ENCODE results near the gene TMSB15C. TPM values are rescaled to one million over a fixed set of nuclear protein-coding genes. Genes with fewer than 3 reads are reported as not detected.
"Not testable (repeated sequence)": the region's sequence is repeated elsewhere in the genome, so short reads cannot be mapped to it uniquely, and the experiment has no call there.

TMSB15C gene
- 1 to 10 TPM in 1 of 2 donors, under 1 TPM in 1; 0.37 to 1.1 TPM for total RNA-seq
- long read RNA-seq = 0 reads

DNA sequence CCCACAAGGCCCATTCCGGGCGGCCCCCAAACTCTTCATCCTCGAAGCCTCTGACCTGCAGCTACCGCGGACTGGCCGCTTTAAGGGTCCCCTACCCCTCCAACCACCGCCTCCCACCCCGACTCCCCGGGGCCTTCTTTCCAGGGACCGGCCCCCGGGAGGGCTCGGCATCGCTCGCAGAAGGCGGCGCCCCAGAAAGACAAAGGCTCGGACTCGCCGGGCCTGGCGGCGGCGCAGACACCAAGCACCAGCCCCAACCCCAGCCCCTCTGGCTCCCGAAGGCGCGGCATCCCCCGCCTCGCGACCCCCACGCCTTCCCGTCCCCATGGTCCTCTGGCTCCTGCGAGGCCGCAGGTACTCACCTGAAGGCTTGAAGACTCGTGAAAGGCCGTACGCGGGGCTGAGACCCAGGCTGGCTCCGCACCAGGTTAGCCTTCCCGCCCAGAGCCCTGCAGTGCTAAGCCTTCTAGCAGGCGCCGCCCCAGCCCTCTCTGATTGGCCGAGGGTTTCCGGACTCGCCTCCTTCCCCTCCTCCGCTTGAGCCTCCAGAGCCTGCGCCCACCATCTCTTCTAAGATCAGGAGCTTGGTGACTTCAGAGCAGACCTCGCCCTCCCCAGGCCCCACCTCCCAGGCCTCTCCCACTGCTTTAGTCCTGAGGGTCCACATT is at the start of gene TMSB15C:
TMSB15C (minus strand) TSS at position 459 of the 668 bp plus-strand sequence.
- DNase-seq; intact Hi-C loops (cut with DNase I, micrococcal nuclease): not testable (repeated sequence)
- peak; percentile 88 for ATAC-seq

DNA sequence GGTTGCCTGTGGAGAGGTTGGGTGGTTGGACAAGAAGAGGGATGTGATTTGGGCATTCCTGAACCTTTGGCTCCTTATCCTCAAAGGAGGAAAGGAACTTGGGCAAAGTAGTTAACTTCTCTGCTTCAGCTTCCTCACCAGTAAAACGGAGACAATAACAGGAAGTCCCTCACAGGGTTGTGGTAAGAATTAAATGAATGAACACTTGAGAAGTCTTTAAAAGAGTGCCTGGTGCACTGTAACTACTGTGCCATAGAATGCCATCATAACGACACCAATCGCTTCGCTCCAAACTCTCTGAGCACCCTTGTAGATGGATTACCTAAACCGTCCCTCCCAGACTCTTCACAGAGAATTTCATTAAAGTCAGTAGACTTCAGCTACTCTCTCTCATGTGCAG is 46.8 kb upstream of the TMSB15C start:
- no peak for DNase-seq
- ATAC-seq = no peak
- intact Hi-C loops (cut with DNase I, micrococcal nuclease) = no loop called here

DNA sequence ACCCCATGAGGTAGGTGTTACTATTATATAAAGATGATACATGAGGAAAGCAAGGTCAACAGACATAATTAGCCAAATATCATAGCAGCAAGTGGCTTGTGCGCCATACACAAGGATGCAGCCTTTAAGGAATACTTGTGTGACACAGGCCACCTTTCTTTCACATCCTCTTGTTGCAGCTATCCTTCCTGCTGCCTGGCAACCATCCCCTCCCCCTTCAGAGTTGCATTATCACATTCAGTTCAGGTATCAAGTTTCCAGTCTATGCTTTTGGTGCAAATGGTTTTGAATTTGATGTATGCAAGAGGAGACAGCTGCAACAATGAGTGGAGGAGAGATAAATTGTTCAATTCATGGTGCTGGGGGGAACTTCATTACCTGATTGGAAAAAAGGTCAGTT is 42.7 kb upstream of the TMSB15C start:
- DNase-seq (no peak), ATAC-seq (no peak)
- intact Hi-C loops (cut with DNase I, micrococcal nuclease) = no loop called here

DNA sequence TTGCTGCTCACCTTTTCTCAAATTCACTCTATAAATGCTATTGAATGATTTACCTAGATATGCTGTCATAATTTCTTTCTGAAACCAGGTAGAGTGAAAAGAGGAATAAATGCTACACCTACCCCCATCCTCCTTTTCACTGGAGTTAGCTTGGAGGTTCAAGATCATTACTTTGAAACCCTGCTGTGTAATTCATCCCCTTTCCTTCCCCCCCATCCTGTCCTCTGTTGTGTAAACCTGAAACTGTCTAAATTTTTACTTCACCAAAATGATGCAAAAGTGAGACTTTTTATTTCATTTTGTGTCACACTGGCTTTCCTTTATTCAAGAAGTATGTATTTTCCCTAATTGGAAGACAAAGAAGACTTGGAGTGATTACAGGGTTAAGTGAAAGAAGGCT is 41.7 kb upstream of the TMSB15C start:
- ATAC-seq = no peak

DNA sequence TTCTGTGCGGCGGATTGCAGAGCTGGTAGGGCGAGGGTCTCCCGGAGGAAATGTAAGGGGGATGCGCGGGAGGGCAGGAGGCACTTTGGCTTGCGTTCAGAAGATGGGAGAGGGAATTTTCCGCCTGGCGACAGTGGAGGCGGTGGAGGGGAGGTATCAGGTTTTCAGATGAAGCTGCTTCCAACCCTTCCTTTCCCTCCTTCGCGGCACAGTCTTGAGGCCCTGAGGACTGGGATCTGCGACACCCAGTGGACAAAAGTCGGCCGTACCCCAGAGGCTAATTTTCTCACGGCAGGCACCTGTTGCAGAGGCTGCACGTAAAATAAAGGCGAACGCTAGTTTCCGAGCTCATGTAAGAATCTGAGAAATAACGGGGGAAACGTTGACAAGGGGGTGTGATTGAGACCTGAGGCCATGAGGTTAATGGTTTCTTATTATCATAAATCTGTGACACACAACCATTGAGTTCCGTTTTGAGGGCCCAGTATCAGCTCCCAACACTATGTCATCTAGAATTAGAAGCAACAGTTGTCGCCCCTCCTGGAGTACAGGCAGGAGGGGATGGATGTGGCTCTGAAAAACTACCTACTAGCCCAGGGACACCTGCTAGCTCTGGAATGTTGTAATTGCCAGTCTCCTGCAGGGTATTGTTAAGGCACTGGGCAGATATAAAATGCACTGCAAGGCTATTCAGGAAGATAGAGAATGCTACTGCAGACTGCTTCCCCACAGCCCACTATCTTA is 37.4 kb upstream of the TMSB15C start:
- ATAC-seq (peak; percentile 83), DNase-seq (peak in 1 of 2 donors; percentile 52)
- intact Hi-C loops (cut with DNase I, micrococcal nuclease) = no loop called here

More for the DNA sequence above, 41.7 kb upstream of the TMSB15C start:
- intact Hi-C loops (cut with DNase I, micrococcal nuclease) = no loop called here
- DNase-seq = no peak

DNA sequence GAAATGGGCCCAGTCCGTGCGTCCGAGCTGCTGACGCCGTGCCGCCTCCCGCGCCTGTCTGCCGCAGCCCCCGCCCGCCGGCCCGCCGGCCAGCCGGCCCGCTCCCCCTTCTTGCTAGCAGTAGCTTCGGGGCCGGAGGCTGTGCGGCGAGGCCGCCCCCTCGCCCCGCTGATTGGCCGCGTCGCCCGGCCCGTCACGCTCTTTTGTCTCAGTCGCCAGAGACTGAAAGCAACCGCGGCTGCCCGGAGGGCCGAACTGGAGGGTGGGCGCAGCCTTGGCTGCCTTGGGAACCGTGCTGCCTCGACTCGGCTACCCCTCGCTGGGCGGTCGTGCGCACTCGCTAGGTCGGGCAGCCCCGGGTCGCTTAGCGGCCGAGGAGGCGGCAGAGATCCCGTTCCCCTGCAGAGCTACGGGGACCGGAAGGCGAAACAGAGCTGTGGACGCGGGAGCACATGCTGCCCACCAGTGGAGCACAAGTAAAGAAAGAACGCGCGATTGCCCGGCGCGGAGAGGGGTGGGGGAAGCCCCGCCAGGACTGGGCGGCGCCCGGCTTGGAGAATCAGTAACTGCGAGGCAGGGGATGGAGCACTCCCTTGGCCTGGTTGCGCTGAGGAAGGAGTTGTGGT is 36.4 kb upstream of the TMSB15C start, which contains the start of gene ZCCHC18:
ZCCHC18 (plus strand) TSS at position 198 of the 626 bp plus-strand sequence. CDS start 1,589 bp downstream, outside the sequence.
- ATAC-seq (peak; percentile 76), DNase-seq (peak; percentile 27 to 41)
- intact Hi-C loops (cut with DNase I, micrococcal nuclease) = no loop called here

DNA sequence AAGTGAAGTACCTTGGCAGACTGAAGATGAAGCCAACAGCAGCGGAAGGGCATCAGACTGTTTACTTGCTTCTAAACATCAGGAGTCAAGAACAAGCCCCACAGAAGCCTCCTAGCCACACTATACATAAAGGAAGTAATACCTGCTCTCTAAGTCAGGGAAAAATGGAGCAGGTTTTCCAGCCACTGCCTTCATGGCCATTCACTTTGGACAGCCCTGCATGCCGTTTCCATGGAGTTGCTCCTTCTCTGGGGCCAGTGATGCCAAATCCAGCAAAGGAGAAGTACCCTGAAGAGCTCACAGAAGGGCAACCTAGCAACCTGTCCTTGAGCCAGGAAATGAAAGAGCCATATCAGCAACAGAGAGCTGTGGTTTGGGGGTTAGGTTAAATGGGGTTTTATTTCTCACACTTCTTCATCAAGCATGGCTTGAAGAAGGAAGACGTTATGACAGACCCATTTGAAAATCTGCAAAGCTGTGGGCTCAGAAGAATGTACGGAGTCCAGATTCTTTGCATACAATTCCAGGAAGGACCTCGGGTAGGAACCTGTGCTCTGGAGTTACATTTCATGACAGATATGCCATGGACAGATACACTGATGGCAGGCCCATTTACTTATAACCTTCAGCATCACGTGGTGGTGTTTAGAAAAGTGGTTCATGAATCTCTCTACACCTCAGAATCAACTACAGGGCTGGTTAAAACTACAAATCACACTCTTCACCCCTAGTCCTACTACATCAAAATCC is 34.6 kb upstream of the TMSB15C start:
- intact Hi-C loops (cut with DNase I, micrococcal nuclease); DNase-seq: not testable (repeated sequence)

DNA sequence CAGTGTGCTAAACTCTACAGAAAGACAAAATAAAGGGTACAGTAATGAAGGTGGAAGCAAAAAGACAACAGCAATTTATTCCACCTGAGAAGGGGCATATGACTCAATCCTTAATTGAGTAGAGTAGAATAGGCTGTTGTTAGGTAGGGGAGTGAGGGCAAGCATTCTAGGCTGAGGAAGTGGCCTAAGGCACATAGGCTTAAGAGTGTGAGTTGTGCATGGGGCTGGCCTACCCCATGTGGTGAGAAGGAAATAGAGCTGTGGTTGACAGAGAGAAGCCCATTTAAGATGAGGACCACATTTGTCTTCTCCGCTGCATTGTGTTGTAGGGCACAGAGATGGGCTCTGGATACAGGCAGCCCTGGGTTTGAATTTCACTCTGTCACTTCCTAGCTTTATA is 32.9 kb upstream of the TMSB15C start:
- ATAC-seq (no peak), DNase-seq (no peak)
- intact Hi-C loops (cut with DNase I, micrococcal nuclease) = no loop called here

More for the DNA sequence above, 34.6 kb upstream of the TMSB15C start:
- not testable (repeated sequence) for ATAC-seq

DNA sequence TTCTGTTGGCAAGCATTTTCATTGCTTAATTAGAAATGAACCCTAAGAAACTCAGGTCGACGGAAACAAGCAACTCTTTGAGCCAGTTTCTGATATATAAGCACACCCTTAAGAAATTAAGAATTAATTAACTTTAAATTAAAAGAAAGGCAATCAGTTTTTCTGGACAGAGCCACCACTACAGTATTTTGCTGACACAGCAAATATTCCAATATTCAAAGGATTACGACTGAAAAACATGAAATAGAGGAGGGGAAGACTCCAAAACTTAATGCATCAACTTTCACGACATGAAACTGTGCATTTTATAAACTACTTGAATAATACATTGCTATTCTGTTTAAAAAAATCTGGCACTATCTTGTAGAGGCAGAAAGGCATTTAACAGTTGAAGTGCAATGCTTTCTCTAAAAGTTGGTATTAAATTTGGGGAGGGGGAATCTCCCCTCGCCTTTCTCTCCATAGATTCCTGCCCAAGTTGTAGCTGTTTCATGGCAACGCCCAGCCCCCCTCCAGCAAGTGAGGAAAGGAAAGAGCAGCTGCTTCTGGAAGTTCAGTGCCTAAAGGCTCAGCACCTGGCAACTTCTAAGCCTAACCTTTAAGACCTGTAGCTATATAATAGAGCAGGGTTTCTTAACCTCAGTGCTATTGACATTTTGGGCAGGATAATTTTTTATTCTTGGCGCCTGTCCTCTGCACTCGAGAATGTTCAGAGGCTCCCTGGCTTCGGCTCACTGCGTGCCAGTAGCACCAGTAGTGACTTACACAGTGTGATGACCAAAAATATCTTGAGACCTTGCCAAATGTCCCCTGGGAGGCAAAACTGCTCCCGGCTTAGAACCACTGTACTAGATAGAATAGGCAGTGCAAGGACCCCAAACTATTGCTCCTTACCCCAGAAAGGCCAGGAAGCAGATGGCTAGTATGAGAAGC is 29.6 kb upstream of the TMSB15C start:
- intact Hi-C loops (cut with DNase I, micrococcal nuclease) = no loop called here
- no peak for ATAC-seq

DNA sequence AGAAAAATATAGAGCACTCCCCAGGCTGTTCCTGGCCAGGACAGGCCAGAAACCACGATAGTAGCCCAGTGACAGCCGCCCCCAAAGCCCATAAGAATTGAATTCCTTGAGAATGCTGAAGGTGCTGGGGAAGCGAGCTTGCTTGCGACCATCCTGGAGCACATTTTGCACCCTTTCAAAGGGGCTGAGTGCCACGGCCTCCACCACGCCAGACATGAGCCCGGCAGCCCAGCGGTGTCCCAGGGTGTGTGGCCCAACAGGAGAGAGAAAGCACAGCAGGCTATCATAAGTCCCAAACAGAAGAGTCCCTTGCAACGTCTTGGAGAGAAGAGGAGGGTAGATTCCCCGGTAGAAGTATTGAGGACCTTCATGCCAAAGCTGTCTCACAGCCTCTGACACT is 28.6 kb upstream of the TMSB15C start:
- no peak for DNase-seq
- no peak for ATAC-seq

More for the DNA sequence above, 29.6 kb upstream of the TMSB15C start:
- no peak for DNase-seq

DNA sequence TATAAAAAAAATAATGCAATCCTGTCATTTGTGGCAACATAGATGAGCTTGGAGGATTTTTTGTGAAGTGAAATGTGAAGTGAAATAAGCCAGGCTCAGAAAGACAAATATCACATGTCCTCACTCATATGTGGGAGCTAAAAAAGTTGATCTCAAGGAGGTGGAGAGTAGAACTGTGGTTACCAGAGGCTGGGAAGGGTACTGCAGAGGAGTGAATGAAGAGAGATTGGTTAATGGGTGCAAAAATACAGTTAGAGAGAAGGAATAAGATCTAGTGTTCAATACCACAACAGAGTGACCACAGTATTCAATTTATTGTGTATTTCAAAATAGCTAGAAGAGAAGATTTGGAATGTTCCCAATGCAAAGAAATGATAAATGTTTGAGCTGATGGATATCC is 22.9 kb upstream of the TMSB15C start:
- intact Hi-C loops (cut with DNase I, micrococcal nuclease) = loop anchor here in 1 of 2 donors (2.0 kb wide), 1 partner anchor 38 kb away; no protein-coding TSS in a partner anchor

More for the DNA sequence above, 28.6 kb upstream of the TMSB15C start:
- intact Hi-C loops (cut with DNase I, micrococcal nuclease) = no loop called here

DNA sequence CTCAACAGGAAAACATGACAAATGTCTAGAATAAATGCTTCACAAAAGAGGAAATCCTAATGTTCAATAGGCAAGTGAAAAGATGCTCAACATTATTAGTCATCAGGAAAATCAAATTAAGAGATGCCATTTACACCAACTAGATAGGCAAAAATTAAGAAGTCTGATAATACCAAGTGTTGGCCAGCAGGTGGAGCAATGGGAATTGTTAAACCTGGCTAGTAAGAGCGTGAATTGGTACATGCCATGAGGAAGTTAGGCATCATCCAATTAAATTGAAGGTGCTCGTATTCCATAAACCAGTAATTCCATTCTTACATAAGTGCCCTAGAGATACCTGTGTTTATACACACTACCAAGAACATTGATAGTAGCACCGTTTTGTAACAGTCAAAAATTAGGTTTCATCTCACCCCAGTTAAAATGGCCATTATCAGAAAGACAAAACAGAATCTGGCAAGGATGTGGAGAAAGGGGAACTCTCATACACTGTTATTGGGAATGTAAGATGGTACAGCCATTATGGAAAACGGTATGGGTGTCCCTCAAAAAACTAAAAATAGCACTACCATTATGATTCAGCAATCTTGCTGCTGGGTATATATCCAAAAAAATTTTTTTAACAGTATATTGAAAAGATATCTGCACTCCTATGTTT is 22.2 kb upstream of the TMSB15C start:
- DNase-seq (peak in 1 of 2 donors; percentile 35), ATAC-seq (peak; percentile 86)
- intact Hi-C loops (cut with DNase I, micrococcal nuclease) = loop anchor here in 1 of 2 donors (2.0 kb wide), 1 partner anchor 39 kb away; no protein-coding TSS in a partner anchor

More for the DNA sequence above, 22.9 kb upstream of the TMSB15C start:
- ATAC-seq = no peak
- DNase-seq = no peak

DNA sequence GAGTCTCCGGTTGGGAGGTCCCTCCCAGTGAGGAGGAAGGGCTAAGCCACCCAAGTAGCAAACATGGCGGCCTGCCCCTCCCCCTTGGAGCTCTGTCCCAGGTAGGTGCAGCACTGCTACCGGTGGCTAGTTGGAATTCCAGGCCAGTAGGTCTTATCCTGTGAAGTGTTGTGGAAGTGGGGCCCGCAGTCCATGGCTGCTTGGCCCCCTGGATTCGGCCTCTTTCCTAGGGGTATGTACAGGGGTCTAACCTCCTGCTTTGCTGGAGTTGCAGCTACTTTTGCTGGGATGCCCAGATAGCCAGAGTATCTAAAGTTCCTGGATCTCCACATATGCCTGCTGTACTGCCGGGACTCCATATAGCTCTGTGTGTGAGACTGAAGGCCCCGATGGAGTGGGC is 9.9 kb upstream of the TMSB15C start:
- DNase-seq (no peak), ATAC-seq (no peak)
- intact Hi-C loops (cut with DNase I, micrococcal nuclease) = no loop called here

DNA sequence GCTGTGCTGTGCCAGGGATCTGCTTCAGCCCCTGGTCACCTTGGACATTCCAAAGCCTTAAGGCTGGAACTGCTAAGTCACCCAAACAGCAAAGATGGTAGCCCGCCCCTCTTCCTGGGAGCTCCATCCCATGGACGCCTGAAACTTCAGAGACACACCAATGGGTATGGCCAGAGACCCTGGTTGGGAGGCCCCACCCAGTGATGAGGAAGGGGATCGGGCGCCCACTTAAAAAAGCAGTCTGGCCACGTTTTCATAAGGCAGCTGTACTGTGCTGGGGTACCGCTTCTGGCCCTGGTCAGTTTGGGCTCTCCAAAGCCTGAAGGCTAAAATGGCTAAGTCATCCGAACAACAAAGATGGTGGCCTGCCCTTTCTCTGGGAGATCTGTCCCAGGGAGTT is 9.4 kb upstream of the TMSB15C start:
- DNase-seq (no peak), ATAC-seq (no peak)
- intact Hi-C loops (cut with DNase I, micrococcal nuclease) = no loop called here

DNA sequence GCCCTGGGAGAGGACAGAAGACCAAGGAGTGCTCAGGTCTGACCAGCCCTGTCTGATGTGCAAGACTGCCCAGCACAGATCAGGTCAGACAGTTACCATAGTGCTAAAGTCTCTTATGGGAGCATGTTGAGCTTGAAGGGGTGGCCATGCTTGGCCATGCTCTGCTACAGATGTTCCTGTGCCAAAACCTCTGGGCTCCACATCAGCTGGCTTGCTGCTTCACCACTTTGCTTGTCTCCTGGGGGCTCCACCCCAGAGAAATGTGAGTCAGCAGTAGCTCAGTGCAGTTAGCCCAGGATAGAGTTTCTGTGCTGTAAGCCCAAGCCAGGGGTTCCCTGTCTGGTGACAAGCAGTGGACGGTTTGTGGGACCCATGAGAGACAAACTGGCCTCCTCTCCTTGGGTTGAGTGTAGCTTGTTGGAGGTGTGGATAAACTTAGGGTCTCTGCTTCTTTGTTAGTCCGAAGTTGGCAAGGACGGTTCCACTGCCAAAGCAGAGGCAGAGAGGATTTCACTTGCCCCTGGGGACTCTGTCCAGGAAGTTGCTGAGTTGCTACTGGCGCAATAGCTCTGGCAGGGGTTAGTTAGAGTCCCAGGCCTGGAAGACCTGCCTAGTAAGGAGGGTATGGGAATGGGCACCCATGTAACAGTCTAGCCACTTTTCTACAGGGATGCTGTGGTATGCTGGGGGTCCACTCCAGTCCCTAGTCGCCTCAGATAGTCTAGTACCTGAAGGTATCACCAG is 8.7 kb upstream of the TMSB15C start:
- intact Hi-C loops (cut with DNase I, micrococcal nuclease) = no loop called here
- DNase-seq = no peak
- ATAC-seq = no peak

DNA sequence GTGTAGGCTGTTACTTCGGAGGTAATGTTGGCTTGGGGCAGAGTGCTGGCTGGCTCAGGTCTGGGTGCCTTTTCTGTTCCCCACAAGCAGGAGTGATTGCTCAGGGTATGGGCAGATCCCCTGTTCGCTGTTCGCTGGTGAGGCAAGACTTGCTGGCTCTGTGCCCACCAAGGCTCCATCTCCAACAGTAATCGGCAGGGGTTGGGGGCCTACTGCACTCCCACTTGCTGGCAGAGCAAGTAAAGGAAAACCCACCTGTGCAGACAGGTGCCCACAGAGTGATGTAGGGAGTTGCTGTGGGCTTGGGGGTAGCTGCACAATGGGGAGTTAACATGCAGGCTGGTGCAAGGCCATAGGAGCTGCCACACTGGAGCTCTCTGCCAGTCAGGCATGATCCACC is 8.0 kb upstream of the TMSB15C start:
- DNase-seq (no peak), ATAC-seq (no peak)
- intact Hi-C loops (cut with DNase I, micrococcal nuclease) = no loop called here

DNA sequence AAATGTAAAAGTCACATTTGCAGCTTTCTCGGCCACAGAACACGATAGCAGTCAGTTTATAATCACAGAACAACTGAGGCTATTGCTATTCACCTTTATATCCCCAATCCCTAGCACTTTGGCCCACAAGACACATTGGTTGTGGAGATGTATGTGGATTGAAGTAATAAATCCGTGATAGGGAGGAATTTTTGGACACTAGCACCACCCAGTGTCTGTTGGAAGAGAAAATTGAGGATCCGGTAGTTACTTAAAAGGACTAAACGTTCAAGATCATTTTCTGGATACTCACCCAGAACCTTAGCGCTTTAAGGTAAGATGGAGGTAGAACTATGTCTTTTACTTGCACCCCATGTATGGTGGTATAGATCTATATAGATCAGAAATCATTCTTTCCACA is 1.8 kb upstream of the TMSB15C start:
- DNase-seq; ATAC-seq; intact Hi-C loops (cut with DNase I, micrococcal nuclease): not testable (repeated sequence)

Measured in left colon (tissue), 2 donors.